Aorta (tissue), 4 donors: Measurements from ENCODE around the gene MBLAC2. TPM values are rescaled to one million over a fixed set of nuclear protein-coding genes. Genes with fewer than 3 reads are reported as not detected.

ENCODE experiments used
- polyA plus RNA-seq, 2 donors: library from polyadenylated mRNA; stranded (reverse); fragments of 200-250 nt; gene quantifications; one replicate each; pipeline ENCODE4 v1.2.3, GENCODE V29; 2013
- total RNA-seq, 2 donors: library from RNA; stranded (reverse); fragmentation: NEBNext Ultra II Directional; extraction: Animal tissue kit (Norgen Biotek cat#: 25700); gene quantifications; one replicate each; pipeline ENCODE4 v1.2.1, GENCODE V29; 2021
- donor health status: healthy with polysubstance abuse.
- donor health status: Bipolar disorder and iron deficiency.
- donor health status: DM: no; HTN: no; CAD: no.
- donor health status: DM: yes; HTN: yes; CAD: no.

The MBLAC2 gene
- total and polyA plus RNA-seq, 4 donors: 1.1 to 5.8 (median 3.1) TPM

Other genes starting within 250 kb of the MBLAC2 start
- 10 to 100 TPM; 15.3 to 16.9 TPM for gene CETN3, start 65.0 kb downstream of the MBLAC2 start, total RNA-seq
- 10 to 100 TPM; 12.6 to 25.7 TPM for gene CETN3, start 65.0 kb downstream of the MBLAC2 start, polyA plus RNA-seq
- gene POLR3G, start 93 bp upstream of the MBLAC2 start, total RNA-seq: 1 to 10 TPM; 1.0 to 1.5 TPM
- under 1 TPM; 0.08 to 0.25 TPM for gene POLR3G, start 93 bp upstream of the MBLAC2 start, polyA plus RNA-seq
- gene LYSMD3, start 54.8 kb upstream of the MBLAC2 start, total RNA-seq: 10 to 100 TPM; 24.7 to 29.7 TPM
- gene LYSMD3, start 54.8 kb upstream of the MBLAC2 start, polyA plus RNA-seq: 10 to 100 TPM in 1 of 2 donors, 1 to 10 TPM in 1; 9.6 to 12.6 TPM
- under 1 TPM; 0.36 to 0.62 TPM for gene ADGRV1, start 84.0 kb upstream of the MBLAC2 start, total RNA-seq
- gene ADGRV1, start 84.0 kb upstream of the MBLAC2 start, polyA plus RNA-seq: under 1 TPM; 0.38 to 0.64 TPM